HG03575 (cell line): ENCODE measurements around the gene SPRY4.

Experiments used
- ATAC-seq: cut with Tn5 transposase; IDR thresholded peaks from one replicate; pipeline ENCODE4 v1.9.1; 2021; ENCODE audit not compliant: unreplicated experiment, insufficient number of reproducible peaks, low FRiP score; ENCODE audit errors: extremely low read depth

The SPRY4 gene

DNA sequence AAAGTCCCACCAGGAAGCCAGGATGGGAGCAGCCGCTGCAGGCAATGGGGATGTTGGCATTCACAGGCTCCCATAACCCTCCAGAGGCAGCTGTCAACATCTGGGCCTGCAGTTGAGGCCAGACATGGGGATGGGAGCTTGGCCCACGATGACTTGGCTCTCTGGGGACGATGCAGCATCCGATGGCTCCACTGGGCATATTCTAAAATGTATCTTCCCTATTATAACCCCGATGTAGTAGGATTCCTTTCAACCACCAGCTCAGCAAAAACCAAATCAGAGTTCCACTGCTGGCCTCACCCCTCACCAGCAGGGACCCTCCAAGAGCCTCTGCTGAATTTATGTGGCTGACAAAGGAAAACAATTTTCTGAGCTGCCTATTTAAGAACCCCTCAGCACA, 7.1 kb downstream of the SPRY4 start:
- ATAC-seq: no peak

DNA sequence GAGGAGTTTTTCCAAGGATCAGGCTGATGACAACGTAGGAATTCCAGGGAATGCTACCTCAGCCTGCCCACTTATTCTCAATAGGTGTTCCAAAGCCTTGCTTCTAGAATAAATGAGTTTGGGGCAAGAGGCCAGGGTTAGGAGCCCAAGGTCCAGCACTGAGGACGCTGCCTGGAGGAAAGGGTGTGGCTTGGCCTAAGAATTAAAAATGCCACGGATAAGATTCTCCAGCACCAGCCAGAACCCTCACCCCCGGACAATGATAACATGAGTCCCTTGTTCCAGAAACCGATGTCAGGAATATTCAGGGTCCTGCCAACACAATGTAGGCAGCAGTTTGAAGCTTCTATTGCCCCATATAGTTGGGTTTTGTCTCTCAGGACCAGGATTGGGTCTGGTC, 7.6 kb downstream of the SPRY4 start:
- ATAC-seq: no peak

DNA sequence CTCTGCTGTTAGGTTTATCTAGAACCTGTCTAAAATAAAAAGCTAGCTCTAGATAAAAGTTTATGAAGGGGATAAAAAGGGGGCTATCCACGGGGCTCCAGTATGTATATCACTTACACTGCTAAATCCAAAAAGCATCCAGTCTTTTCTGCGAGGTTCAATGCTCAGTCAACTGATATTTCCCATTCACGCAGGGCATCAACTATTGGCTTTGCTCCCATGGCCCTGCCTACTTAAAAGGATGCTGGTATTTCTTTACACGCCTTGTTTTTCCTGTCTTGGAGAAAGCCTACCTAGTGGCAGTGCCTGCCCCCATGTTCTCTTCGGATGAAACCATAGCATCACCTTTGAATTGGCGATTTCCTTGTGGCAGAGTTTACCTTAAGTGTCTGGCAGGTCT, 8.1 kb downstream of the SPRY4 start:
- ATAC-seq: no peak

DNA sequence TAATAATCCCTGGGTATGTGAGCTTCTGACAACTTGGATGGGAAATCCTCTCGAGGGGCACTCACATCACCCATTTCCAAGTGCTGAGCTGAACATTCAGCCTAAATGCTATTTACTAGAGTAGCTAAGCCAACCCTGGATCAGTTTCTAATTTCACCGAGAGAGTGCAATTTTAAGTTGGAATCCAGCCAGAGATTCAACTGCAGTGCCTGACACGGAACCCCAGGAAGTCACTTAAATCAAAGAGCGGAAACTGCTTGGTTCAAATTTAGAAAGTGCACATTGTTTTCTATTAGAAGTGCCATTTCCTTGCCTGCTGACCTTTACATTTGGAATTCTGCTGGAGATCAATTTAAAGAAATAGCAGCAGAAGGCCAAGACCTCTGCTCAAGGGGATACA, 8.8 kb downstream of the SPRY4 start:
- ATAC-seq: no peak

DNA sequence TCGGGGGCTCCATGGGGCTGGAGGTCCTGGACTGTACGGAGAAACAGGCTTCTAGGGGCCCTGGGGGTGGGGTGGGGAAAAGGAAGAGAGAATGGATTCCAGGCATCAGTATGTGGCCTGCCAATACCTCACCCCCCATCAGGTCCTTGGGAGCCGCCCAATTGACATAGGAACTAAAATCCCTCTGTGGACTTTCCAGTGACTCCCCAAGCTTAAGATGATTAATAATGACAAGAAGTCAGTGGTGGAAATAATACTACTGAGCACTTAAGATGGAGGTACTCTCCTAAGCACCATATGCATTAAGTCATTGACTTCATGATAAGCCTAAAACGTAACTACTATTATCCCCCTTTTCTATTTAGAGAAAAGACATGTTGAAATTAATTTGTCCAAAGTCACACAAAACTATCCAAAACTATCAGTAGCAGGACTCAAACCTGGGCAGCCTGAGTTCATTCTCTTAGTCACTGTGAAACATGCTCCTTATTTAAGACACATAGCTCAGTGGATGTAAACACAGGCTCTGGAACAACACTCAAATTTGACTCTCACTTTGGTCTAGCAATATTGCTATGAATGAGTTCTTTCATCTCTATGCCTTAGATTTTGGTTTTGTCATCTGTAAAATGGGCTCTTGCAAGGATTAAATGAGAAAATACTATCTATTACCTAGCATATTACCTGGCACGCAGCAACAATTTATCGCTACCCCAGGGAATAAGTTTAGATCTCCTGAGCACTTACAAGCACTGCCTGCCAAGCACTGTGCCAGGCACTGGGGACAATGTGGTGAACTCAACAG, 9.5 kb downstream of the SPRY4 start:
- no peak for ATAC-seq

DNA sequence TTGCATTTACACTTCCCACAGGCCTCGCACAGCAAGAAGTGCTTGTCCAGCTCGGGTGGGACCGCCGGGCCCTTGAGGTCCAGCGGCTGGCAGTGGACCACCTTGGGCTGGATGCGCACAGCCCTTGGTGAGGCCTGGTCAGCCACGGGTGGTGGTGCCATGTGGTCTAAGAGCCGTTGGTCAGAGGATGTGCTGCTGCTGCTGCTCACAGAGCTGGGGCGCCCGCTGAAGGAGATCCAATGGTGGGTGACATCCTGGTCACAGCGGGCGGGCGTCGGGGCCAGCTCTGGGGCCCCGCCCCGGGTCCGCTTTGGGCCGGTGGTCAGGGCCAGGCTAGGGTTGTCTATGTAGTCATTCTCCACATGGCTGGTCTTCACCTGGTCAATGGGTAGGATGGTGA, 10.2 kb downstream of the SPRY4 start:
- ATAC-seq: no peak

DNA sequence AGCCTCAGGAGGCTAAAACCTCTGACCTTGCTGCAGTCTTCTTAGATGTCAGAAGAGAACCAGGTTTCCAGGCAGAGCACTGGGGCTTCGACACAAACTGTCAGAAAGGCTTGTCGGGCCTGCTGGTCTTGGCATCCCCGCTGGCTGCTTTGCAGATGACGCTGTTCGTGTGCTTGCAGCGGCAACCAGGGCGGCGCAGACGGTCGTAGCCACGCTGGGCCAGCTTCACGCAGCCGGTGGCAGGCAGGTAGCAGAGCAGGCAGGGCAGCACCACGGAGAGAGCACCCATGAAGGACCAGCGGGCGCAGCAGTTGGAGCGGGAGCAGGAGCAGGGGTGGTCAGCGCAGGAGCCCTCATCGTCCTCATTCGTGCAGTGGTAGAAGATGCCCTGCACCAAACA, 10.7 kb downstream of the SPRY4 start:
- no peak for ATAC-seq

DNA sequence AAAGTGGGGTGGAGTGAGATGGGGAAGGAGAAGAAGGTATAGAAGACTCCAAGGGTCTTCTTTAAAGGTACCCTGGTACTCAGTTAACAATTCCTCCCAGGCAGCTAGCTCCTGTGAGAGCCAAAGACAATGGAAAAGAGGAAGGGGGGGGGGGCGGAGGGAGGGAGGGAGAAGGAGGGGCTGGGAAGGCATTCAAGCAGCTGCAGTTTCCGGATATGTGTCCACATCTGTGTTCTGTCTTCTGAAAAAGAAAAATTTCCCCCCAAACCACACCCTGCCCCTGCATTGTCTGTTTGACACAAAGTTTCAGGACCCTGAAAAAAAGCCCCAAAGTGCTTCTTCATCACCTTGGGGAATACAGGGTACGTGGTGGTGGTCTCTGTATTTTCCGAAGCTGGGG, 11.1 kb downstream of the SPRY4 start:
- no peak for ATAC-seq

DNA sequence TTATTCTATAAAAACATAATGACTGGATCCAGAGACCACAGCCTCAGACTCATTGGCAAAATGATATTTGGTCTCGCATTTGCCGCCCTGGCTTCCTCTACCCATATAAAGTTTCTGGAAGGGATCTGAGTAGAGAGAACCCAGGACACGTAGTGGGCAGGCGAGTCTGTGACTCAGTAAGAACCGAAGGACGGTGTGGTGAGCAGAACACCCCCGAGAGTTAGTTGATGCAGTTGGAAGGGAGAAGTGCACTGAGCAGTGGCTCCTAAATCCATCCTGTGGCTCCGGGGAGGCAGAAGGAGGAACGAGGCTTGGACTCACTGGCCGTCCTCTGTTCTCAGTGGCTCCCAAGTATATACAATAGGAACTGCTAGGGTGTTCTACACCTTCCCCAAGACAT, 11.5 kb downstream of the SPRY4 start:
- no peak for ATAC-seq

DNA sequence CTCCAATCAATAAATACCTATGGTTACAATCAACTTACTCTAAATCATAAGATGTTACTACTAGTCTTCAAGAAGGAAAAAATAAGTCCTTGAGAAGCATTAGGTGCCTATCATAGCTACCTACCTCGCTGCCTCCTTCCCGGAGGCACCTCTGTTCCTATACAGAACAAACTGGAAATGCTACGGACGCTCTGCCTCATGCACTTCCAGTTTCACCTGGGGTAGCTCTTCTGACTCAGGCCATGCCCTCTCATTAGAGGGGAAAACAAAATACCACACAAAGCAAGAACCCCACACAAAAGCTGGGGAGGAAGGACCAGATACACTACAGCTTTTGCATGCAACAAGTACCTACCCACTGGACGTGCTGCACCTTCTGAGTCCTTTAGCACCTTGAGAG, 12.4 kb downstream of the SPRY4 start:
- no peak for ATAC-seq

DNA sequence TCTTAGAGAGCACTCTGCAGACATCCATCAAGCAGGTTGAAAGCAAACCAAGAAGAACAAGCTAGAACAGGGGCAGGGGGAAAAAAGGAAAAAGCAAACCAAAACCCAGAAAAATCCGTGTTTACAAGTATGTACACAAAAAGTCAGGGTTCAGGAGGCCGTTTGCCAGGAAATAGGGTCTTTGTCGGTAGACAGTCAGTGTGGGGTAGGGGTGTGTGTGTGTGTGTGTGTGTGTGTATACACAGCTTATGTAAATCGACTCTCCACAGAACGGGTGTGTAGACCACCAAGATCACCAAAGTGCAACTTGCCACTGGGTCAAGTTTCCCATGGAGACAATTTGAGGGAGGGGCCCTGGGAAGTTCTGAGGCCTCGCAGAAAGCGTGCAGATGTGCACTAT, 13.1 kb downstream of the SPRY4 start:
- ATAC-seq: no peak

DNA sequence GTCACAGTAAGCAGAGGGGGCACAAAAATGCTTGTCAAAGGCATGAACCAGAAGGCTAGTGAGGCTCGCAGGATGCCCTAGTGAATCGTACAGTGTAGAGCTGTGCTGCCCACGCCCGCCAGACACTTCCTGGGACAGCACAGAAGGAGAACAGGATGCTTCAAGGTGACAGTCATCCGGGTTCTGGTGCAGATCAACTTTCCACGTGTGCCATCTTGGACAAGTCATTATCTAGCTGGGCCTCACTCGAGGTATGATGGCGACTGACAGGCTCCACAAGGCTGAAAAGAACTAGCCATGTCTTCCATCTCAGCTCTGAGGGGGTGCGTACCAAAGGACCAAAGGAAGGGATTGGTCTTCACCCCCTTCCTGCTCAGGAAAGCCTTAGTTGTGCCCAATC, 14.0 kb downstream of the SPRY4 start:
- no peak for ATAC-seq

DNA sequence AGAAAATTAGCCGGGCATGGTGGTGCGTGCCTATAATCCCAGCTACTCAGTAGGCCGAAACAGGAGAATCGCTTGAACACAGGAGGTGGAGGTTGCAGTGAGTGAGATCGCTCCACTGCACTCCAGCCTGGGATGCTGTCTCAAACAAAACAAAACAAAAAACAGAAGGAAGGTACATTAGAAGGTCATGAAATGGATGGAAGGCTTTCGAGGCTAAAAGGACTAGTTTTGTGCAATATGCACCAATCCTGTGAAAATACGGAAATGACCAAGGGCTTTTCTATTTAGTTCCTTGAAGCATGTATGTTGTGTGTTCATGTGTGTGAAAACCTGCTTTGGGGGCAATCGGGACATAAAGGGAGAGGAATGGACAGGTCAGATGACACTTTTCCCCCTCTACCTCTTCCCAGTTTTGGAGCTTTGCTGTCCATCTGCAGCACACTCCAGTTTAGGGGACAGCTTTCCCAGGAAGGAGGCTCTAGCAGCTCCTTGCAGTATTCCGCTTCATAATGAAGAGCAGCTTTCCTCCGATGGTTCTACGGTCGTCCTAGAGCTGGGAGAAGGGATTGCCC, 15.0 kb downstream of the SPRY4 start:
- ATAC-seq: no peak

DNA sequence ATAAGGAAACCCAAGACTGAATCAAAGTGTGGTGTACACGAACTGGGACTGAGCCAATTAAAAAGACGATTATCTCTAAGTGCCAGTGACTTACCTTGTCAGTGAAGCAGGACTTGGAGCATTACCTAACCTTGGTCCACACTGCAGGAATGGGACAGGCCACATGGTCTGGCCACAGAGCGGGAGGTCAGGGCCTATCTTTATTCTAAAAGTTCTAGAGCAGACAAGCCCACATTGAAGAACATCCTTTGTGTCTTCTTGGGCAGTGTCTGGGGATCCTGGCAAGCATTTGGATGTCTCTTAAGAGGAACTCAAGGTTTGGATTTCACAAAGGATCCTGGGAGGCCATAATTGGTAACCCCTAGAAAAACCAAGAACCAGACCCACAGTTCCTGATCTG, 16.5 kb downstream of the SPRY4 start:
- no peak for ATAC-seq

DNA sequence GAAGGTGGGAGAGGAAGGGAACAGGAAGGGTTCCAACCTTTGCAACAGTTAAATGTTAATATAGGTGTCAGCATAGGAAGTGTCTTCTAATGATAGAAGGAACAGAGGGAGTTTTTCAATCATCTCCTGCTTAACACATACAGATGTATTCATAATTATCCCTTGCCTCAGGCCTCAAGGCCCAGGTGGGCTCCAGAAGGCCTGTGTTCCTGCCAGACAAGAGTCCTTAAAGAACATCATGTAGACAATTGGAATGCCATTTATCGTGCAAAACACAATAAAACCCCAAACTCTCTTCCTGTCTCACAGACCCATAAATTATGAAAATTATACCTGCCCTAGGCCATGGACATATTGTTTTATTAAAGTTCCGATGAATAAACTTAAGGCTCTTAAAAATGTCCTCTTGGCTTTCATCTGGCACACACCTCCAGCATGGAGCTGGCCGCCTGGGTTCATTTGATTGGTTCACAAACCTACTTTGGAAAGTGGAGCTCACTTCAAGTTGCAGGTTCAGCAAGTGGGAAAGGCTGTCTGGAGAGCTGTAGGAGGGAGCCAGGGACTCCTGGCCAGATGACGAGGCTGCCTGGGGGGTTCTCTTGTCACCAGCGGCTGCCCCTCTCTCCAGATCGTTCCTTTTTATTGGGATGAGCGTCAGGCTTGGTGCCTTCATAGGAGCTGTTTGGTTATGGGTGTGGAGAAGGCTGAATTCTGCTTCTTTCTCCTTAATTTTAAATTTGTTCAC, 17.5 kb downstream of the SPRY4 start:
- ATAC-seq: no peak

DNA sequence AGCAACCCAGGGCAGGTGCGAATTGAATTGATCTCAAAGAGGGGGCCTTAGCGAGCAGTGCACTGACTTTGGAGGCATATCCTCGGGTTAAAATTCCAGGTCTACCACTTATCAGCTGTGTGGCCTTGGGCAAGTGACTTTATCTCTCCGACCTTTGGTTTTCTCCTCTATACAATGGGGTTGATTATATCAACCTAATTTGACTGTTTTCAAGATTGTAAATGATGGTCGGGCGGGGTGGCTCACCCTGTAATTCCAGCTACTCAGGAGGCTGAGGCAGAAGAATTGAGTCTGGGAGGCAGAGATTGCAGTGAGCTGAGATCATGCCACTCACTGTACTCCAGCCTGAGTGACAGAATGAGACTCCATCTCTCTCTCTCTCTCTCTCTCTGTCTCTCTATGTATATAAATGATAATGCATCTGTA, 18.7 kb downstream of the SPRY4 start:
- ATAC-seq: no peak

DNA sequence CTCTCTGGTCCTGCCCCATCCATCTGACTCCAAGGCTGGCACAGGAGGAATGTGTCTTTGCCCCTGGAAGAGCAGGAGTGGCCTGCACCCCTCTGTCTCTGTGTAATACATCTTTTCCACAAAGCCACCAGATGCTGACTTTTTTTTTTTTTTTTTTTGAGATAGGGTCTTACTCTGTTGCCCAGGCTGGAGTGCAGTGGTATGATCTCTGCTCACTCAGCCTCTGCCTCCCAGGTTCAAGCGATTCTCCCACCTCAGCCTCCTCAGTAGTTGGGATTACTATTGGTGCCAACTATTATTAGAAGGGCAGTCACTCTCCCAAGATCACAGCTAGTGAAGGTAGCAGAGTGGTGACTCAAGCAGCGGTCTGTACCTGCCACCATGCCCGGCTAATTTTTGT, 19.6 kb downstream of the SPRY4 start:
- ATAC-seq: no peak

DNA sequence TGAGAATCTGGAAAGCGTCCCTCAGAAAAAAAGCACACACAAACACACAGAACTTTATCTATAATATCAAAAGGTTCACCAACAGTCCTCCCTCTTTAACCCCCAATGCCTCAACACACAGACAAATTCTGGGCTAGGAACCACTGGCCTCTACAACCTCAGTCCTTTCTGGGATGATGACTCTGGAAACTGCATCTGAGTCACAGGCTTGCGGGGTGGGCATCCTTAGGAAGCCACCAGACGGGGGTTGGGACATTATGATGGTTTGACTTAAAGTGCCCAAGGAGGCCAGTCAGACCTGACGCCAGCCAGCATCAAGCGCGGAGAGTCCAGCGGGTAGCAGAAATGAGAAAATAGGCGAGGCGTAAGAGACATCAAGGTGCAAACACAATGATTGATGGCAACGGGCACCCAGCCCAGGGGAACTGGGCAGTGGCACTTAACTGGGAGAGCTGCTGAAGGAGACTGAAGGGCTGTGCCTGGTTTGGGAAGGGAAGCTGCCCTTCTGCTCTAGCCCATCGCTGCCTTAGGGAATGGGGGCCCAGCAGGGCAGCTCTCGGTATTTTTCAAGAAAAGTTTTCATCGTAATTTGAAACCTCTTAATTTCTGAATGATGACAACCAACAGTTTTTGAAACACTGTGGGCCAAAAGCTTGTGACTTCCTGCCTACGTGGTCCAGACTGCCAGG, 20.7 kb downstream of the SPRY4 start:
- no peak for ATAC-seq

DNA sequence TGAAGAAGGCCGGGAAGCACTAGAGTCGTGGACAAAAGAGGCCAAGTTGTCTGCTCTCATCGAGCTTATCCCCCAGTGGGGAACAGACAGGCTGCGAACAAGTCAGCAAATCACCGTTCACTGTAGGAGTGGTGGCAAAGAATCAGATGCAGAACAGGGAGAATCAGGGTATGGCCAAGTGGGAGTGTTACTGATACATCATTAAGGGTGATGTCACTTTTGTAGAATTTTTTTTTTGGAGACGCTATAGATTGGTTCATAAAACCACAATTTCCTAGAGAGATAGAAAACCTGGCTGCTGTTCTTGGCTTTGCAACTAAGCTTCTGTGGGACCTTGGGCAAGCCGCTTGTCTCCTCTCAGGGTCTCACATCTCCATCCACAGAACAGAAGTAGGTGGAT, 21.3 kb downstream of the SPRY4 start:
- no peak for ATAC-seq

DNA sequence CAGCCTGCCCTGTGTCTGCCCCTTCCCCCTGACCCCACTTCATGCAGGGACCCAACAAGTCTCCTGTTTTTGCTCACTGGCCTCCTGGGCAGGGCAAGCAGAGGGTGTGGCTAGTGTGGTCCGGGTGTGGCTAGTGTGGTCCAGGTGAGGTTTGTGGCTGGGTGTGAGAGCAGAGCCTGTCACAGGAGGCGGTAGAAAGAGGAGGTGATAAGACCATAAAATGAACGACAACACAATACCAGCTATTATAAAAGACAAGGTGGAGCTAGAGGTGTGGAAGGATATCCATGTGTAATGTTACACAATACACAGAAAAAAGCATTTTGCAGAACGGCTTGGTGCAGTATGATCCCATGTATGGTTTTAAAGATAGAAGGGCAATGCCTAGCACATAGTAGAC, 23.3 kb downstream of the SPRY4 start:
- ATAC-seq: no peak
